Kidney epithelial cell (primary cell): ENCODE data around the gene DGLUCY. TPM values are rescaled to one million over a fixed set of nuclear protein-coding genes. Genes with fewer than 3 reads are reported as not detected.
"Not testable (repeated sequence)": the region's sequence is repeated elsewhere in the genome, so short reads cannot be mapped to it uniquely, and the experiment has no call there.

Experiments
- DNase-seq: peaks from one replicate; pipeline ENCODE4 v3.0.0-alpha.2; 2010; ENCODE audit warnings: low read depth
- H3K27me3 ChIP-seq: 2 replicates; pipeline ENCODE4 v1.6.0; 2011; ENCODE audit warnings: low read length; ENCODE audit not compliant: control insufficient read depth, insufficient read depth
- H3K36me3 ChIP-seq: 2 replicates; pipeline ENCODE4 v1.5.1; 2011; ENCODE audit warnings: low read length; ENCODE audit not compliant: control insufficient read depth, insufficient read depth
- H3K4me3 ChIP-seq: 2 replicates; pipeline ENCODE4 v1.5.1; 2011; ENCODE audit warnings: low read depth, mild to moderate bottlenecking, control low read depth, low read length
- total RNA-seq: library from RNA; depleted of rRNA; stranded (reverse); fragments of >200 nt; gene quantifications from 2 replicates; pipeline ENCODE4 v1.2.3, GENCODE V29; 2015
- TF ChIP-seq, protein P1 (sequence below): IDR thresholded peaks from 2 replicates; pipeline ENCODE4 v1.5.1; 2011; ENCODE audit warnings: mild to moderate bottlenecking, moderate library complexity, low read length, control low read depth, inconsistent platforms; ENCODE audit not compliant: insufficient read depth, poor library complexity, severe bottlenecking

DGLUCY gene
- total RNA-seq, 1 donor from 2014 or later, result 38.1 TPM

DNA sequence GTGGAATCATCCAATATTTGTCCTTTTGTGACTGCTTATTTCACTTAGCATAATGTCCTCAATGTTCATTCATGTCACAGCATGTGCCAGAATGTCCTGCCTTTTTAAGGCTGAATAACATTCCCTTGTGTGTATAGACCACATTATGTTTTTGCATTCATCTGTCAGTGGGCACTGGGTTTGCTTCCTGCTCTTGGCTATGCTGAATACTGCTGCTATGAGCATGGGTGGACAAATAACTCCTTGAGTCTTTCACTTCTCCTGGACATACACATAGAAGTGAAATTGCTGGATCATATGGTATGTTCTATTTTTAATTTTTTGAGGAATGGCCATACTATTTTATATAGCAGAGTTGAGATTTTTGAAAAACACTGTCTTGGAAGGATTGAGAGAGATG is 83.8 kb downstream of the DGLUCY start:
- Histone ChIP-seq H3K36me3 (no peaks in the 10 kb centered on the region), H3K27me3 (no peaks in the 10 kb centered on the region), H3K4me3 (no peak overlapping the region)
- TF ChIP-seq, protein P1, sequence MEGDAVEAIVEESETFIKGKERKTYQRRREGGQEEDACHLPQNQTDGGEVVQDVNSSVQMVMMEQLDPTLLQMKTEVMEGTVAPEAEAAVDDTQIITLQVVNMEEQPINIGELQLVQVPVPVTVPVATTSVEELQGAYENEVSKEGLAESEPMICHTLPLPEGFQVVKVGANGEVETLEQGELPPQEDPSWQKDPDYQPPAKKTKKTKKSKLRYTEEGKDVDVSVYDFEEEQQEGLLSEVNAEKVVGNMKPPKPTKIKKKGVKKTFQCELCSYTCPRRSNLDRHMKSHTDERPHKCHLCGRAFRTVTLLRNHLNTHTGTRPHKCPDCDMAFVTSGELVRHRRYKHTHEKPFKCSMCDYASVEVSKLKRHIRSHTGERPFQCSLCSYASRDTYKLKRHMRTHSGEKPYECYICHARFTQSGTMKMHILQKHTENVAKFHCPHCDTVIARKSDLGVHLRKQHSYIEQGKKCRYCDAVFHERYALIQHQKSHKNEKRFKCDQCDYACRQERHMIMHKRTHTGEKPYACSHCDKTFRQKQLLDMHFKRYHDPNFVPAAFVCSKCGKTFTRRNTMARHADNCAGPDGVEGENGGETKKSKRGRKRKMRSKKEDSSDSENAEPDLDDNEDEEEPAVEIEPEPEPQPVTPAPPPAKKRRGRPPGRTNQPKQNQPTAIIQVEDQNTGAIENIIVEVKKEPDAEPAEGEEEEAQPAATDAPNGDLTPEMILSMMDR, result no peak
- no peak for DNase-seq

DNA sequence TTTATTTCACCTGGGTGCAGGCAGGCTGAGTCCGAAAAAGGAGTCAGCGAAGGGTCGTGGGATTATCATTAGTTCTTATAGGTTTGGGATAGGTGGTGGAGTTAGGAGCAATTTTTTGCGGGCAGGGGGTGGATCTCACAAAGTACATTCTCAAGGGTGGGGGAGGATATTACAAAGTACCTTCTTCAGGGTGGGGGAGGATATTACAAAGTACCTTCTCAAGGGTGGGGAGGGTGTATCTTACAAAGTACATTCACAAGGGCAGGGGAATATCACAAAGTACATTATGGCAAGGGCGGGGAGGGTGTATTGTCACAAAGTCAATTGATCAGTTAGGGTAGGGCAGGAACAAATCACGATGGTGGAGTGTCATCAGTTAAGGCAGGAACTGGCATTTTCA is 86.9 kb downstream of the DGLUCY start:
- not testable (repeated sequence) for H3K36me3 ChIP-seq

DNA sequence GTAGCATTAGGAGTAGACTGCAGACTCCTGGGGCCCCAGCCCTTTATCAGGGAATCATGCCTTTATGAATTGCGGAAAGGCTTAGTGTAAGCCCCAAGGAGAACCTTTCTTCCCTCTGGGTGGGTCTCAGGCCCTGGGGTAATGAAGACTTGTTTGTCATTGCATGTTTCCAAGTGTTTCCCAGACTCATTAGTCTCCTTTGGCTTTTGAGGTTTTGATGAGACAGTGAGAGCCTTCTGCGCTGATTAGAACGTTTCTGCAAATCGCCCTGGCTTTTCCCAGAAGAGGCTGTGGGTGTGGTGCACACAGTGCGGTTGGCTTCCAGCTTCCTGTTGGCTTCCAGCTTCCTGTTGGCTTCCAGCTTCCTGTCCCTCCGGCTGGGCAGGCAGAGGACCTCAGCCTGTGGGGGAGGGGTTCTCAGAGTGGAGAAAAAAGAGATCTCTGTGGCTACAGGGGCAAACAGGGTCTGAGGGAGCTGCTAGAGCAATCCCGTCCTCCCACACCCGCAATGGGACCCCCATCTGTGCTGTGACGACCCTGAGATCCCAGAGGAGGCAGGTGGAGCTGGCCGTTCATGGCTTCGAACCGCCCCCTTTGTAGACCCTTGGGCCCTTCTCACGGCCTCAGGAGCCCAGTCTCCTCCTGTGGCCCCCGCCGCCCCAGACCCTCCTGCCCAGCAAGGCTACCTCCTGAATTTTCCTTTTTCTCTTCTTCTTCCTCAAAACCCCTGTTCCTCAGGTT is 88.5 kb downstream of the DGLUCY start:
- Histone ChIP-seq H3K27me3 (no peaks in the 10 kb centered on the region), H3K36me3 (no peaks in the 10 kb centered on the region), H3K4me3 (no peak overlapping the region)
- TF ChIP-seq, protein P1, result no peak
- DNase-seq, result no peak

More for the DNA sequence above, 86.9 kb downstream of the DGLUCY start:
- not testable (repeated sequence) for DNase-seq, H3K27me3 ChIP-seq, H3K4me3 ChIP-seq

DNA sequence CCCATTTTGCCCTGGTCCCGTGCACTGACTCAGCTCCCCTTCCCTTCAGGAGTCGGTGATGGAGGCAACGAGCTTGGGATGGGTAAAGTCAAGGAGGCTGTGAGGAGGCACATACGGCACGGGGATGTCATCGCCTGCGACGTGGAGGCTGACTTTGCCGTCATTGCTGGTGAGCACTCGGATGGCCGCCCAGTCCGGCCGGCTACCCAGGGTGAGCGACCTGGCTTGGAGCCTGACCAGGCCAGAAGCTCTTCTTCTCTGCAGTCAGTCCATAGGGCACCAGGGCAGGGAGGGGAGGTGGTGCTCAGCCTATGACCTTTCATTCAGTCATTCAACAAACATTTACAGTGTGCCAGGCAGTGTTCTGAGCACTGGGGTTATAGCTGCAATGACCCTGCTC is 90.8 kb downstream of the DGLUCY start:
- H3K4me3 ChIP-seq, result no peak overlapping the region
- TF ChIP-seq, protein P1, result no peak
- H3K27me3 ChIP-seq, result no peaks in the 10 kb centered on the region
- H3K36me3 ChIP-seq, result no peaks in the 10 kb centered on the region
- DNase-seq, result no peak

DNA sequence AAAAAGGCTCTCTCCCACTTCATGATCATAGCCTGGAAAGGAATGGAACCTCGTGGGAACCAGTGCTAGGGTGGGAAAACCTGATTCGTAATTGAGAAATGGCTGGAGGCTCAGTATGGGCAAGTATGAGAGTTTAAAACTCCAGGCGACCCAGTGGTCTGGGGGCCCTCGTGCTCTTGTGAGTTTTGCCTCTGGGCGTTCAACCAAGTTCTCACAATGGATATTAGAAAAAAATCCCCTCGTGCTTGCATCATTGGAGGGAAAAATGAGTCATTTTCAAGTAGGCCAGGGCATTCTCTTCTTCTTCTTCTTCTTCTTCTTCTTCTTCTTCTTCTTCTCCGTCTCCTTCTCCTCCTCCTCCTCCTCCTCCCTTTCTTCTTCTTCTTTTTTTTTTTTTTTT is 91.6 kb downstream of the DGLUCY start:
- Histone ChIP-seq H3K4me3 (no peak overlapping the region), H3K27me3 (no peaks in the 10 kb centered on the region), H3K36me3 (no peaks in the 10 kb centered on the region)
- no peak for DNase-seq
- TF ChIP-seq, protein P1, result no peak

DNA sequence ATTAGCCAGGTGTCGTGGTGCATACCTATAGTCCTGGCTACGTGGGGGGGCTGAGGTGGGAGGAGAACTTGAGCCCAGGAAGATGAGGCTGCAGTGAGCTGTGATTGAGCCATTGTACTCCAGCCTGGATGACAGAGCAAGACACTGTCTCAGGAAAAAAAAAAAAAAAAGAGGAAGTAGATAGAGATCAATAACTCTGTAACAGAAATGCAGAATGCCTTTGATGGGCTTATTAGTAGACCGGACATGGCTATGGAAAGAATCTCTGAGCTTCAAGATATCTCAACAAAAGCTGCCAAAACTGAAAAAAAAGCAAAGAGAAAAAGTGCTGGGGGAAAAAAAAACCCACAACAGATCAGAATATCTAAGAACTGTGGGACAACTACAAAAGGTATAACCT is 93.1 kb downstream of the DGLUCY start:
- no peak for DNase-seq
- Histone ChIP-seq H3K4me3 (no peak overlapping the region), H3K27me3 (no peaks in the 10 kb centered on the region), H3K36me3 (no peaks in the 10 kb centered on the region)
- TF ChIP-seq, protein P1, result no peak
